ENCODE results near the gene PRKCA.

GRCh38 chr17:66514227-66514806 lies 211.9 kb downstream of the PRKCA start:
- TF ChIP-seq REST (IDR thresholded peaks at IDR 0.05; ENCODE audit: insufficient read depth in 1 of 2, low read depth in 2 of 2, low read length in 2 of 2): no peak
- no peak for TF ChIP-seq TAF1 (IDR thresholded peaks at IDR 0.05; ENCODE audit: borderline replicate concordance, insufficient read depth, low read length)
- no peak for TF ChIP-seq POLR2AphosphoS5 (IDR thresholded peaks at IDR 0.05; ENCODE audit: low read depth, low read length)
